ENCODE measurements around the gene SLC25A23. TPM values are rescaled to one million over a fixed set of nuclear protein-coding genes. Genes with fewer than 3 reads are reported as not detected.

Gene SLC25A23
- total and polyA plus RNA-seq, 2 donors from 2014 or later, result 69.2 to 76.6 TPM

- DNase-seq (no peak), FAIRE-seq (no peak)
- Histone ChIP-seq H3K9me3 (ENCODE audit: control insufficient read depth in 2 of 3, insufficient read depth in 1 of 3, low read length in 3 of 3) (peaks cover 0 to 6% (median 2%) of the 10 kb centered on the region in 3 donors), H3K4me1 (ENCODE audit: control insufficient read depth in 2 of 3, insufficient read depth in 2 of 3, low read depth in 1 of 3, low read length in 3 of 3) (no peaks in the 10 kb centered on the region), H3K4me3 (ENCODE audit: low read length in 3 of 3) (no peak overlapping the region), H3K36me3 (ENCODE audit: control insufficient read depth in 2 of 3, insufficient read depth in 3 of 3, low read length in 3 of 3) (no peaks in the 10 kb centered on the region), H3K9ac (ENCODE audit: low read length in 3 of 3) (no peak overlapping the region), H3K27ac (ENCODE audit: low read depth in 2 of 2, low read length in 2 of 2) (no peak overlapping the region), H3K27me3 (ENCODE audit: control insufficient read depth, insufficient read depth, low read length) (no peaks in the 10 kb centered on the region)
- intact Hi-C loops (cut with DNase I), result no loop called here
- TF ChIP-seq, protein P1, sequence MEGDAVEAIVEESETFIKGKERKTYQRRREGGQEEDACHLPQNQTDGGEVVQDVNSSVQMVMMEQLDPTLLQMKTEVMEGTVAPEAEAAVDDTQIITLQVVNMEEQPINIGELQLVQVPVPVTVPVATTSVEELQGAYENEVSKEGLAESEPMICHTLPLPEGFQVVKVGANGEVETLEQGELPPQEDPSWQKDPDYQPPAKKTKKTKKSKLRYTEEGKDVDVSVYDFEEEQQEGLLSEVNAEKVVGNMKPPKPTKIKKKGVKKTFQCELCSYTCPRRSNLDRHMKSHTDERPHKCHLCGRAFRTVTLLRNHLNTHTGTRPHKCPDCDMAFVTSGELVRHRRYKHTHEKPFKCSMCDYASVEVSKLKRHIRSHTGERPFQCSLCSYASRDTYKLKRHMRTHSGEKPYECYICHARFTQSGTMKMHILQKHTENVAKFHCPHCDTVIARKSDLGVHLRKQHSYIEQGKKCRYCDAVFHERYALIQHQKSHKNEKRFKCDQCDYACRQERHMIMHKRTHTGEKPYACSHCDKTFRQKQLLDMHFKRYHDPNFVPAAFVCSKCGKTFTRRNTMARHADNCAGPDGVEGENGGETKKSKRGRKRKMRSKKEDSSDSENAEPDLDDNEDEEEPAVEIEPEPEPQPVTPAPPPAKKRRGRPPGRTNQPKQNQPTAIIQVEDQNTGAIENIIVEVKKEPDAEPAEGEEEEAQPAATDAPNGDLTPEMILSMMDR (IDR thresholded peaks at IDR 0.05; ENCODE audit: borderline replicate concordance, extremely low read depth, insufficient read depth), result no peak
Observed at GRCh38 chr19:6491802-6492592, 32.4 kb upstream of the SLC25A23 start.

DNA sequence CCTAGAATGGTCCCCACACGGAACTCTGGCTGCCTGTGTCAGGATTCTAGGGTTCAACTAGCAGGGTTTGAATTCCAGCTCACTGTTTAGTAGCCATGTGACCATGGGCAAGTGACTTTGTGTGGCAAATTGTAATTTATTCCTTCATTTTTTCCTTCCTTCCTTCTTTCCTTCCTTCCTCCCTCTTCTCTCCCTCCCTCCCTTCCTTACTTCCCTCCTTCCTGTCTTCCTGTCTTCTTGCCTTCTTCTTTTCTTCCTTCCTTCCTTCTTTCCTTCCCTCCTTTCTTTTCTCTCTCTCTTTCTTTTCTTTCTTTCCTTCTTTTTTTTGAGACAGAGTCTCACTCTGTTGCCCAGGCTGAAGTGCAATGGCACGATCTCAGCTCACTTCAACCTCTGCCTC lies 30.5 kb upstream of the SLC25A23 start:
- Histone ChIP-seq H3K4me3 (ENCODE audit: low read length in 3 of 3) (no peak overlapping the region), H3K27me3 (ENCODE audit: control insufficient read depth, insufficient read depth, low read length) (no peaks in the 10 kb centered on the region), H3K36me3 (ENCODE audit: control insufficient read depth in 2 of 3, insufficient read depth in 3 of 3, low read length in 3 of 3) (no peaks in the 10 kb centered on the region), H3K27ac (ENCODE audit: low read depth in 2 of 2, low read length in 2 of 2) (no peak overlapping the region), H3K4me1 (ENCODE audit: control insufficient read depth in 2 of 3, insufficient read depth in 2 of 3, low read depth in 1 of 3, low read length in 3 of 3) (no peaks in the 10 kb centered on the region), H3K9ac (ENCODE audit: low read length in 3 of 3) (no peak overlapping the region), H3K9me3 (ENCODE audit: control insufficient read depth in 2 of 3, insufficient read depth in 1 of 3, low read length in 3 of 3) (peaks cover 0 to 6% (median 2%) of the 10 kb centered on the region in 3 donors)
- TF ChIP-seq, protein P1 (IDR thresholded peaks at IDR 0.05; ENCODE audit: borderline replicate concordance, extremely low read depth, insufficient read depth), result no peak
- FAIRE-seq (no peak), DNase-seq (no peak)
- intact Hi-C loops (cut with DNase I), result no loop called here

- Histone ChIP-seq H3K4me3 (ENCODE audit: low read length in 3 of 3) (no peak overlapping the region), H3K27me3 (ENCODE audit: control insufficient read depth, insufficient read depth, low read length) (no peaks in the 10 kb centered on the region), H3K9me3 (ENCODE audit: control insufficient read depth in 2 of 3, insufficient read depth in 1 of 3, low read length in 3 of 3) (peaks cover 0 to 6% (median 2%) of the 10 kb centered on the region in 3 donors), H3K36me3 (ENCODE audit: control insufficient read depth in 2 of 3, insufficient read depth in 3 of 3, low read length in 3 of 3) (no peaks in the 10 kb centered on the region), H3K9ac (ENCODE audit: low read length in 3 of 3) (no peak overlapping the region), H3K4me1 (ENCODE audit: control insufficient read depth in 2 of 3, insufficient read depth in 2 of 3, low read depth in 1 of 3, low read length in 3 of 3) (no peaks in the 10 kb centered on the region), H3K27ac (ENCODE audit: low read depth in 2 of 2, low read length in 2 of 2) (no peak overlapping the region)
- intact Hi-C loops (cut with DNase I), result no loop called here
- FAIRE-seq, result no peak
- no peak for DNase-seq
- TF ChIP-seq, protein P1 (IDR thresholded peaks at IDR 0.05; ENCODE audit: borderline replicate concordance, extremely low read depth, insufficient read depth), result no peak
Observed at GRCh38 chr19:6489278-6490061, 29.9 kb upstream of the SLC25A23 start.
